DND-41 (cell line): ENCODE results near the gene PSMB8.
A peak's percentile ranks its signal among the peaks of the same experiment; 100 is the strongest.

ENCODE experiments used
- ATAC-seq: fragments of 200-7000 bp; cut with Tn5 transposase; 3 replicates; pipeline ENCODE4 v1.9.1; 2021; ENCODE audit warnings: low read depth; ENCODE audit not compliant: insufficient read depth
- DNase-seq: peaks from one replicate; pipeline ENCODE4 v3.0.0-alpha.2; 2020
- H2AFZ ChIP-seq: 2 replicates; pipeline ENCODE4 v1.6.0; 2012; ENCODE audit warnings: low read depth, low read length
- H3K27ac ChIP-seq: 2 replicates; pipeline ENCODE4 v1.5.1; 2012; ENCODE audit warnings: low read length, inconsistent platforms
- H3K27me3 ChIP-seq: fragments of 200-600 bp; sonication (generic); 2 replicates; pipeline ENCODE4 v1.6.0; 2012; ENCODE audit warnings: low read length, mild to moderate bottlenecking, inconsistent platforms; ENCODE audit not compliant: insufficient read depth, poor library complexity
- H3K36me3 ChIP-seq: 2 replicates; pipeline ENCODE4 v1.5.1; 2012; ENCODE audit warnings: low read length, inconsistent platforms; ENCODE audit not compliant: insufficient read depth
- H3K4me1 ChIP-seq: 2 replicates; pipeline ENCODE4 v1.5.1; 2012; ENCODE audit warnings: mild to moderate bottlenecking, low read length; ENCODE audit not compliant: insufficient read depth
- H3K4me2 ChIP-seq: 2 replicates; pipeline ENCODE4 v1.6.0; 2012; ENCODE audit warnings: mild to moderate bottlenecking, moderate library complexity, low read length, inconsistent platforms; ENCODE audit not compliant: insufficient read depth
- H3K4me3 ChIP-seq, 2 experiments: fragments of 200-600 bp in 1 of 2; shearing (Covaris generic) in 1 of 2; 2 replicates each; pipeline ENCODE4 v1.5.1; 2012 to 2016; ENCODE audit warnings: inconsistent platforms in 2 of 2, low read length in 2 of 2, mild to moderate bottlenecking in 2 of 2, low read depth in 1 of 2, moderate library complexity in 1 of 2
- H3K79me2 ChIP-seq: 2 replicates; pipeline ENCODE4 v1.6.0; 2012; ENCODE audit warnings: low read length, inconsistent platforms; ENCODE audit not compliant: insufficient read depth
- H3K9ac ChIP-seq: 2 replicates; pipeline ENCODE4 v1.6.0; 2012; ENCODE audit warnings: low read depth, mild to moderate bottlenecking, inconsistent platforms, low read length, moderate library complexity
- H3K9me3 ChIP-seq: 2 replicates; pipeline ENCODE4 v1.5.1; 2012; ENCODE audit warnings: low read length, moderate library complexity, mild to moderate bottlenecking, inconsistent platforms; ENCODE audit not compliant: insufficient read depth, severe bottlenecking
- H4K20me1 ChIP-seq: 2 replicates; pipeline ENCODE4 v1.6.0; 2012; ENCODE audit warnings: low read length; ENCODE audit not compliant: insufficient read depth
- EZH2 ChIP-seq: IDR thresholded peaks from 3 replicates; pipeline ENCODE4 v1.6.1; 2012; ENCODE audit warnings: borderline replicate concordance, low read depth, mild to moderate bottlenecking, moderate library complexity, low read length, inconsistent platforms; ENCODE audit not compliant: severe bottlenecking
- TF ChIP-seq, protein P1 (sequence below): IDR thresholded peaks from 2 replicates; pipeline ENCODE4 v1.5.1; 2012; ENCODE audit warnings: borderline replicate concordance, low read length, moderate library complexity, mild to moderate bottlenecking; ENCODE audit not compliant: poor library complexity, severe bottlenecking; ENCODE audit errors: extremely low read depth

The PSMB8 gene

DNA sequence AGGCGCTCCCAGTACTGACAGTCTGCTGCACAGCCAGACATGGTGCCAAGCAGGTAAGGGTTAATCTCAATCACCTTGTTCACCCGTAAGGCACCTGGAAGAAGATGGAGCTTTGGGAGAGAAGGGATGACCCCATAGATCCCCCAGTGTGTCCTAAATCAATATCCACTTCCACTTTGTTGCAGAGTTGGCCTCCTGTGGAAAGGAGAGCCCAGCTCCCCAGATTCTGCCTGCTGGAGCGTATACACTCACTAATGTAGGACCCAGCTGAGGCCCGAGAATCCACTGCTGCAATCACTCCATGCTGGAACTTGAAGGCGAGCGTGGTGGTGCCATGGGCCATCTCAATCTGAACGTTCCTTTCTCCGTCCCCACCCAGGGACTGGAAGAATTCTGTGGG, 1.2 kb downstream of the PSMB8 start:
- DNase-seq (no peak), ATAC-seq (no peak)
- peaks cover 32% of the 10 kb centered on the region for H3K79me2 ChIP-seq
- H2AFZ ChIP-seq = no peak overlapping the region
- peak overlapping the region in 1 of 2 experiments; percentile 94; a peak in 3 of 4 replicates for H3K4me3 ChIP-seq
- no peaks in the 10 kb centered on the region for H4K20me1 ChIP-seq
- TF ChIP-seq, protein P1, sequence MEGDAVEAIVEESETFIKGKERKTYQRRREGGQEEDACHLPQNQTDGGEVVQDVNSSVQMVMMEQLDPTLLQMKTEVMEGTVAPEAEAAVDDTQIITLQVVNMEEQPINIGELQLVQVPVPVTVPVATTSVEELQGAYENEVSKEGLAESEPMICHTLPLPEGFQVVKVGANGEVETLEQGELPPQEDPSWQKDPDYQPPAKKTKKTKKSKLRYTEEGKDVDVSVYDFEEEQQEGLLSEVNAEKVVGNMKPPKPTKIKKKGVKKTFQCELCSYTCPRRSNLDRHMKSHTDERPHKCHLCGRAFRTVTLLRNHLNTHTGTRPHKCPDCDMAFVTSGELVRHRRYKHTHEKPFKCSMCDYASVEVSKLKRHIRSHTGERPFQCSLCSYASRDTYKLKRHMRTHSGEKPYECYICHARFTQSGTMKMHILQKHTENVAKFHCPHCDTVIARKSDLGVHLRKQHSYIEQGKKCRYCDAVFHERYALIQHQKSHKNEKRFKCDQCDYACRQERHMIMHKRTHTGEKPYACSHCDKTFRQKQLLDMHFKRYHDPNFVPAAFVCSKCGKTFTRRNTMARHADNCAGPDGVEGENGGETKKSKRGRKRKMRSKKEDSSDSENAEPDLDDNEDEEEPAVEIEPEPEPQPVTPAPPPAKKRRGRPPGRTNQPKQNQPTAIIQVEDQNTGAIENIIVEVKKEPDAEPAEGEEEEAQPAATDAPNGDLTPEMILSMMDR = no peak
- TF ChIP-seq EZH2 = no peak
- H3K9ac ChIP-seq = peak overlapping the region; percentile 92
- H3K4me2 ChIP-seq = peak overlapping the region; percentile 79
- peak overlapping the region; percentile 99 for H3K27ac ChIP-seq
- H3K4me1 ChIP-seq = peaks cover 60% of the 10 kb centered on the region
- H3K9me3 ChIP-seq = no peaks in the 10 kb centered on the region
- no peaks in the 10 kb centered on the region for H3K27me3 ChIP-seq
- peaks cover 43% of the 10 kb centered on the region for H3K36me3 ChIP-seq

DNA sequence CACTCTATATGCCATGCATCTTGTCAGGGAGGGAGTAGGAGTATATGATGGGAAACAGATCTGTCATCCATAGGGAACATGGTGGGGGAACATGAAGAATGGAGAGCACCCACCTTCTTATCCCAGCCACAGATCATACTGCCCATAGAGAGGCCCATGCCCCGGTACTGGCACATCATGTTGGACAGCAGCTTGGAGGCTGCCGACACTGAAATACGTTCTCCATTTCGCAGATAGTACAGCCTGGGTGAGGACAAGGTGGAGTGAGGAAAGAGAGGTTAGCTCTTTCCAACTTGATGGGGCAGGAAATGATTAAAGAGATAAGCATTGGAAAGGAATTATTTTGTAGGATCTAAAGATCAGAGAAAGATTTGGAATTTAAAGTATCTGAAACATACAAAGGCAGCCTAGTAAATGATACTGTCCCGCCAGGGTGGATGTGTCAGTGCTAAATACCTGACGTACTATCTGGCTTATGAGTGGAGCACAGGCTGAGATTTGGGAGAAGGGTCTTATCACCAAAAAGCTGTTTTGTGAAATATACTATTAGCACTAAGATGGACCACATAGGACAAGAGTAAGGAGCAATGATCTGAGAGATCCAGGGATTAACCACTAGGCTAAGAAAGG, 1.7 kb downstream of the PSMB8 start:
- Histone ChIP-seq H3K4me1 (peaks cover 65% of the 10 kb centered on the region), H3K27ac (peak overlapping the region; percentile 99), H3K4me3 (peak overlapping the region in 1 of 2 experiments; percentile 94; a peak in 2 of 4 replicates), H3K9me3 (no peaks in the 10 kb centered on the region), H3K79me2 (peaks cover 34% of the 10 kb centered on the region), H3K9ac (peak overlapping the region; percentile 92), H2AFZ (no peak overlapping the region), H4K20me1 (no peaks in the 10 kb centered on the region), H3K36me3 (peaks cover 38% of the 10 kb centered on the region), H3K27me3 (no peaks in the 10 kb centered on the region), H3K4me2 (peak overlapping the region; percentile 79)
- ATAC-seq (no peak), DNase-seq (no peak)
- TF ChIP-seq, protein P1 = no peak
- no peak for TF ChIP-seq EZH2

DNA sequence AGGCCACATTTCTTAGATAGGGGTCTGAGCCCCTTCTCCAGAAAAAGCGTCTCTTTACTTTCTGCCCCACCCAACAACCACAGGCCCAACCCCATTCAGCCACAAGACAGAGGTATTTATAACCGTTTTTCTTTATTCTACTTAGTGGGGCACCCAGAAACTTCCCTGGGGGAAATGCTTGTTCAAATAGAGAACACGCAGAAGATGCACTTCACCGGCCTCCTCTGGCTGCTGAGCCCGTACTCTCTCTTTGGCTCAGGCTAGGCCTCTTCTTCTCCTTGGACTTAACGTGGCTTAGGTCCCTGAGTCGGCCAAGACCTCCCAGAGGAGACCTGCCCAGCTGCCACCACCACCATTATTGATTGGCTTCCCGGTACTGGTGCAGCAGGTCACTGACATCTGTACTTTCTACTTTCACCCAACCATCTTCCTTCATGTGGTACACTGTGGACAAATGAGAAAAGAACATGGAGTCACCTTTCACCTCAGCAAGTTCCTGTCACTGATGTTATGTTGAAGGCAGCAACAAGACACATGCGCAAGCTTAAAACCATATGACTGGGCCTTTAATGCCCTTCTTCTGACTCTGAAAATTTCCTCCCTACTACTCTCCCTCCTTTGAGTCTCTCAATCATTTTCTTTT, 3.1 kb downstream of the PSMB8 start:
- no peak overlapping the region for H3K4me3 ChIP-seq
- H4K20me1 ChIP-seq = no peaks in the 10 kb centered on the region
- no peak overlapping the region for H2AFZ ChIP-seq
- no peak overlapping the region for H3K9ac ChIP-seq
- ATAC-seq (no peak), DNase-seq (peak; percentile 38)
- H3K79me2 ChIP-seq = peaks cover 31% of the 10 kb centered on the region
- H3K36me3 ChIP-seq = peaks cover 36% of the 10 kb centered on the region
- no peak overlapping the region for H3K27ac ChIP-seq
- TF ChIP-seq, protein P1 = no peak
- TF ChIP-seq EZH2 = no peak
- H3K27me3 ChIP-seq = no peaks in the 10 kb centered on the region
- H3K4me1 ChIP-seq = peaks cover 62% of the 10 kb centered on the region
- no peak overlapping the region for H3K4me2 ChIP-seq
- H3K9me3 ChIP-seq = no peaks in the 10 kb centered on the region
